ENCODE measurements around the gene WFDC11. TPM values are rescaled to one million over a fixed set of nuclear protein-coding genes. Genes with fewer than 3 reads are reported as not detected.

WFDC11 gene
- total and polyA plus RNA-seq, 8 donors, result not detected

DNA sequence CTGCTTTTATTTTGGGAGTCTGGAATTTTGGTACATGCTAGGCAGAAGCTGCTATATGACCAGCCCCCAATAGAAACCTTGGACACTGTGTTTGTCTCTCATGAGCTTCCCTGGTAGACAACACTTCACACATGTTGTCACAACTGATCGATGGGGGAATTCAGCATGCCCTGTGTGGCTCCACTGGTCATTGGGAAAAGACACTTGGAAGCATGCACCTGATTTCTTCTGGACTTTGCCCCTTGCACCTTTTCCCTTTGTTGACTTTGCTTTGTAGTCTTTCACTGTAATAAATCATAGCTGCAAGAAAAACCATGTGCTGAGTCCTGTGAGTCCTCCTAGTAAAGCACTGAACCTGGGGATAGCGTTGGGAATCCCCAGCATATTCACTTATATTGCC is 48.4 kb downstream of the WFDC11 start:
- Histone ChIP-seq H3K4me1 (peaks cover 0 to 17% (median 0%) of the 10 kb centered on the region in 3 donors), H3K9me3 (no peaks in the 10 kb centered on the region), H3K27ac (no peak overlapping the region), H3K27me3 (no peaks in the 10 kb centered on the region), H3K4me3 (no peak overlapping the region), H3K36me3 (no peaks in the 10 kb centered on the region)
- TF ChIP-seq, protein P1, sequence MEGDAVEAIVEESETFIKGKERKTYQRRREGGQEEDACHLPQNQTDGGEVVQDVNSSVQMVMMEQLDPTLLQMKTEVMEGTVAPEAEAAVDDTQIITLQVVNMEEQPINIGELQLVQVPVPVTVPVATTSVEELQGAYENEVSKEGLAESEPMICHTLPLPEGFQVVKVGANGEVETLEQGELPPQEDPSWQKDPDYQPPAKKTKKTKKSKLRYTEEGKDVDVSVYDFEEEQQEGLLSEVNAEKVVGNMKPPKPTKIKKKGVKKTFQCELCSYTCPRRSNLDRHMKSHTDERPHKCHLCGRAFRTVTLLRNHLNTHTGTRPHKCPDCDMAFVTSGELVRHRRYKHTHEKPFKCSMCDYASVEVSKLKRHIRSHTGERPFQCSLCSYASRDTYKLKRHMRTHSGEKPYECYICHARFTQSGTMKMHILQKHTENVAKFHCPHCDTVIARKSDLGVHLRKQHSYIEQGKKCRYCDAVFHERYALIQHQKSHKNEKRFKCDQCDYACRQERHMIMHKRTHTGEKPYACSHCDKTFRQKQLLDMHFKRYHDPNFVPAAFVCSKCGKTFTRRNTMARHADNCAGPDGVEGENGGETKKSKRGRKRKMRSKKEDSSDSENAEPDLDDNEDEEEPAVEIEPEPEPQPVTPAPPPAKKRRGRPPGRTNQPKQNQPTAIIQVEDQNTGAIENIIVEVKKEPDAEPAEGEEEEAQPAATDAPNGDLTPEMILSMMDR (IDR thresholded peaks at IDR 0.05), result no peak
- DNase-seq, result peak in 2 of 6 donors; percentile 8 to 19
- intact Hi-C loops (cut with DNase I), result no loop called here
- peak; percentile 53 to 89 (median 84) for ATAC-seq
- no peak for FAIRE-seq
- WGBS, 2 donors, result 9 to 12% methylated on average over 2 of the region's 2 CpGs

DNA sequence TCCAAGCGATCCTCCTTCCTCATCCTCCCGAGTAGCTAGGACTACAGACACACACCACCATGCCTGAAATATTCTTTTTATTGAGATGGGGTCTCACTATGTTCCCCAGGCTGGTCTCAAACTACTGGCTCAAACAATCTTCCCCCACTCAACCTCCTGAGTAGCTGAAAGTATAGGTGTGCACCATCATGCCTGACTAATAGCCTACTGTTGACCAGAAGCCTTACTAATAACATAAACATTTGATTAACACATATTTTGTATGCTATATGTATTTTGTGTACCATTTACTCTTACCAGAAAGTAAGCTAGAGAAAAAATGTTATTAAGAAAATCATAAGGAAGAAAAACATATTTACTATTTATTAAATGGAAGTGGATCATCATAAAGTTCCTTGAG is 52.4 kb downstream of the WFDC11 start:
- 88 to 95% methylated on average over 2 of the region's 2 CpGs for WGBS, 2 donors
- H3K9me3 ChIP-seq, result no peaks in the 10 kb centered on the region
- DNase-seq (no peak), FAIRE-seq (no peak), ATAC-seq (no peak)
- H3K4me3 ChIP-seq, result no peak overlapping the region
- no peak overlapping the region for H3K27ac ChIP-seq
- no peaks in the 10 kb centered on the region for H3K27me3 ChIP-seq
- H3K36me3 ChIP-seq, result no peaks in the 10 kb centered on the region
- peaks cover 0 to 16% (median 0%) of the 10 kb centered on the region in 3 donors for H3K4me1 ChIP-seq
- intact Hi-C loops (cut with DNase I), result no loop called here
- TF ChIP-seq, protein P1 (IDR thresholded peaks at IDR 0.05), result no peak

DNA sequence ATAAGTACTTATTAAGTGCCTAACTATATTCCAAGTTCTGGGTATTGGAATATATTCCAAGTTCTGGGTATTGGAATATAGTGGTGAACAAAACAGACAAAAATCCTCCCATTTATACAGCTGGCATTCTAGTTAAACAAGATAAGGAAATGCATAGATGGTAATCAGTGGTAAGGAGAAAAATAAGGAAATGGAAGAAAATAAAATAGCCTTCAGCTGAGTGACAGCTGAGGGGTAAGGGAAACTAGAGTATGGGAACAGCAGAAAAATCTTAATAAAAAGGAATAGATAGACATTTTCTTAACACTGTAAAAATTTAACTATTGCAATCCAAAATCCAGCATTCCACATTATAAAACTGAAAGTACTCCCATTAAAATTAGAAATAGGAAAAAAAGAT is 57.7 kb downstream of the WFDC11 start:
- intact Hi-C loops (cut with DNase I), result no loop called here
- DNase-seq (no peak), ATAC-seq (no peak), FAIRE-seq (no peak)
- Histone ChIP-seq H3K27me3 (no peaks in the 10 kb centered on the region), H3K36me3 (no peaks in the 10 kb centered on the region), H3K4me1 (no peaks in the 10 kb centered on the region), H3K4me3 (no peak overlapping the region), H3K27ac (no peak overlapping the region), H3K9me3 (no peaks in the 10 kb centered on the region)
- TF ChIP-seq, protein P1 (IDR thresholded peaks at IDR 0.05), result no peak

DNA sequence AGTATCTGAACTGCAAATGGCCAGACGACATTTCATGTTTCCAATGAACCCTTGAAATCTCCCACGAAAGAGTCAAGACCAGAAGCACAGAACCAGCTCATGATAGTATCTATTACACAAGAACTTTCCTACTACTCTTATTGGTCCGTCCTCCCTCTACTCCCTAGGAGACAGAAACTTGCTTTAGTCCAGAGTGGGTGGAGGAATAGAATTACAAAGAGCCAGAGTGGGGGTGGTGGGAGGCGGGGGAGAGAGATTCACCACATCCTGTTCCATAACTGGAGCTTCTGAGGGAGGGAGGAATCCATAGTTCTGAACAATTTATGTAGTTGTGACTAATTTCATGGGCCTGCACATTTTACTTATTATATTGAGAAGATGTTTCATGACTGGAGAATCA is 59.0 kb downstream of the WFDC11 start:
- TF ChIP-seq, protein P1 (IDR thresholded peaks at IDR 0.05), result no peak
- 61 to 68% methylated on average over 4 of the region's 4 CpGs for WGBS, 2 donors
- Histone ChIP-seq H3K27ac (no peak overlapping the region), H3K27me3 (no peaks in the 10 kb centered on the region), H3K9me3 (no peaks in the 10 kb centered on the region), H3K4me3 (no peak overlapping the region), H3K4me1 (no peaks in the 10 kb centered on the region), H3K36me3 (no peaks in the 10 kb centered on the region)
- intact Hi-C loops (cut with DNase I), result no loop called here
- no peak for DNase-seq
- peak in 1 of 4 donors; percentile 35 for ATAC-seq
- no peak for FAIRE-seq

DNA sequence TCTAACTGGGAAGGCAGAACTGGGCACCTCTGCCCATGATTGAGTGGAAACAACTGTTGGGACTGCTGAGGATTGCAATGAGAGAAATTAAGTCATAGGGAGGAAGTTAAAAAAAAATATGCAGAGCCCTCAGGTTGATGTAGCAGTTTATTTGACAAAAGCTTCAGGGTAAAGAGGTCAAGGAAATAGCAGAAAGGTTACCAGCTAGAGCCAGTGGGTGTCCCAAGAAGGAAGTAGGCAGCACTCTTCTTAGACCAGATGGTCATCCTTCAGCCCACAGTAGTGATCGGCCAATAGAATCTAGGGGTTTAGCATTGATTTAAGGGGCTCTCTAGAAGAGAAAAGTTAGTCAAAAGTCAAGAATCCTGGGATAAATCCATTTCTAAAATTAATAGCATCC is 62.2 kb downstream of the WFDC11 start:
- H3K36me3 ChIP-seq, result no peaks in the 10 kb centered on the region

More for the DNA sequence above, 62.2 kb downstream of the WFDC11 start:
- Histone ChIP-seq H3K4me1 (no peaks in the 10 kb centered on the region), H3K9me3 (no peaks in the 10 kb centered on the region), H3K27me3 (no peaks in the 10 kb centered on the region), H3K4me3 (no peak overlapping the region), H3K27ac (no peak overlapping the region)
- DNase-seq, result no peak
- TF ChIP-seq, protein P1 (IDR thresholded peaks at IDR 0.05), result no peak
- intact Hi-C loops (cut with DNase I), result no loop called here
- no peak for ATAC-seq
- 68 to 95% methylated on average over 1 of the region's 1 CpG for WGBS, 2 donors
- FAIRE-seq, result no peak

Small RNAs within 50 kb of the gene (microRNA-seq; reads per million reads assigned to microRNA genes)
- gene MIR3617, result 0 reads per million in 2 donors

Other genes starting within 250 kb of the WFDC11 start
- gene WFDC2, start 200.5 kb downstream of the WFDC11 start, total RNA-seq, result 10 to 100 TPM in 3 of 6 donors, 1 to 10 TPM in 3; 5.0 to 49.5 (median 11.0) TPM
- 10 to 100 TPM; 16.7 to 21.4 TPM for gene WFDC2, start 200.5 kb downstream of the WFDC11 start, polyA plus RNA-seq
- not detected for gene SPINT3, start 154.6 kb downstream of the WFDC11 start, total RNA-seq
- gene SPINT3, start 154.6 kb downstream of the WFDC11 start, polyA plus RNA-seq, result not detected
- gene WFDC6, start 130.8 kb downstream of the WFDC11 start, total RNA-seq, result not detected
- not detected for gene WFDC6, start 130.8 kb downstream of the WFDC11 start, polyA plus RNA-seq
- gene EPPIN, start 122.8 kb downstream of the WFDC11 start, total RNA-seq, result not detected
- gene EPPIN, start 122.8 kb downstream of the WFDC11 start, polyA plus RNA-seq, result not detected
- gene WFDC8, start 91.0 kb downstream of the WFDC11 start, total RNA-seq, result not detected
- gene WFDC8, start 91.0 kb downstream of the WFDC11 start, polyA plus RNA-seq, result not detected
- not detected for gene WFDC10A, start 40.5 kb downstream of the WFDC11 start, total RNA-seq
- gene WFDC10A, start 40.5 kb downstream of the WFDC11 start, polyA plus RNA-seq, result not detected
- not detected for gene WFDC9, start 39.0 kb downstream of the WFDC11 start, total RNA-seq
- gene WFDC9, start 39.0 kb downstream of the WFDC11 start, polyA plus RNA-seq, result not detected
- gene WFDC13, start 31.8 kb upstream of the WFDC11 start, total RNA-seq, result not detected
- gene WFDC13, start 31.8 kb upstream of the WFDC11 start, polyA plus RNA-seq, result not detected
- not detected for gene WFDC10B, start 34.8 kb upstream of the WFDC11 start, total RNA-seq
- not detected for gene WFDC10B, start 34.8 kb upstream of the WFDC11 start, polyA plus RNA-seq
- gene SPINT4, start 52.1 kb upstream of the WFDC11 start, total RNA-seq, result not detected
- not detected for gene SPINT4, start 52.1 kb upstream of the WFDC11 start, polyA plus RNA-seq
- gene WFDC3, start 121.6 kb upstream of the WFDC11 start, total RNA-seq, result under 1 TPM in 4 of 6 donors, not detected in 2; 0.35 to 0.81 (median 0.48) TPM
- 1 to 10 TPM in 1 of 2 donors, under 1 TPM in 1; 0.95 to 1.8 TPM for gene WFDC3, start 121.6 kb upstream of the WFDC11 start, polyA plus RNA-seq
- gene DNTTIP1, start 121.7 kb upstream of the WFDC11 start, total RNA-seq, result 10 to 100 TPM in 3 of 6 donors, 1 to 10 TPM in 3; 7.4 to 15.3 (median 8.9) TPM
- 10 to 100 TPM; 15.5 to 22.0 TPM for gene DNTTIP1, start 121.7 kb upstream of the WFDC11 start, polyA plus RNA-seq
- 1 to 10 TPM in 2 of 6 donors, under 1 TPM in 2, not detected in 2; 0.38 to 1.9 (median 1.4) TPM for gene UBE2C, start 142.4 kb upstream of the WFDC11 start, total RNA-seq
- under 1 TPM; 0.31 to 0.61 TPM for gene UBE2C, start 142.4 kb upstream of the WFDC11 start, polyA plus RNA-seq
- not detected for gene TNNC2, start 157.1 kb upstream of the WFDC11 start, total RNA-seq
- 1 to 10 TPM; 1.2 to 4.0 TPM for gene TNNC2, start 157.1 kb upstream of the WFDC11 start, polyA plus RNA-seq
- gene SNX21, start 163.6 kb upstream of the WFDC11 start, total RNA-seq, result 1 to 10 TPM; 4.6 to 8.9 (median 5.9) TPM
- 10 to 100 TPM; 11.3 to 22.6 TPM for gene SNX21, start 163.6 kb upstream of the WFDC11 start, polyA plus RNA-seq
- 10 to 100 TPM in 2 of 6 donors, 1 to 10 TPM in 4; 7.0 to 14.0 (median 9.7) TPM for gene ACOT8, start 187.2 kb upstream of the WFDC11 start, total RNA-seq
- 10 to 100 TPM; 17.9 to 21.2 TPM for gene ACOT8, start 187.2 kb upstream of the WFDC11 start, polyA plus RNA-seq
- gene ZSWIM3, start 187.4 kb upstream of the WFDC11 start, total RNA-seq, result 1 to 10 TPM in 4 of 6 donors, under 1 TPM in 2; 0.46 to 2.2 (median 1.1) TPM
- 1 to 10 TPM; 1.4 to 1.9 TPM for gene ZSWIM3, start 187.4 kb upstream of the WFDC11 start, polyA plus RNA-seq
- gene ZSWIM1, start 211.0 kb upstream of the WFDC11 start, total RNA-seq, result 1 to 10 TPM; 2.9 to 6.0 (median 4.0) TPM
- 1 to 10 TPM; 2.4 to 3.1 TPM for gene ZSWIM1, start 211.0 kb upstream of the WFDC11 start, polyA plus RNA-seq
- gene SPATA25, start 217.4 kb upstream of the WFDC11 start, total RNA-seq, result 1 to 10 TPM in 1 of 6 donors, under 1 TPM in 5; 0.55 to 1.3 (median 0.84) TPM
- gene SPATA25, start 217.4 kb upstream of the WFDC11 start, polyA plus RNA-seq, result 1 to 10 TPM; 1.2 to 1.7 TPM
- 1 to 10 TPM; 1.6 to 3.8 (median 2.2) TPM for gene NEURL2, start 221.0 kb upstream of the WFDC11 start, total RNA-seq
- 1 to 10 TPM; 4.7 to 5.3 TPM for gene NEURL2, start 221.0 kb upstream of the WFDC11 start, polyA plus RNA-seq
- 10 to 100 TPM; 27.6 to 97.8 (median 41.5) TPM for gene CTSA, start 221.1 kb upstream of the WFDC11 start, total RNA-seq
- gene CTSA, start 221.1 kb upstream of the WFDC11 start, polyA plus RNA-seq, result 100 to 1,000 TPM in 1 of 2 donors, 10 to 100 TPM in 1; 89.3 to 103 TPM
- 100 to 1,000 TPM in 2 of 6 donors, 10 to 100 TPM in 4; 70.4 to 158 (median 95.1) TPM for gene PLTP, start 241.9 kb upstream of the WFDC11 start, total RNA-seq
- 10 to 100 TPM; 35.5 to 56.8 TPM for gene PLTP, start 241.9 kb upstream of the WFDC11 start, polyA plus RNA-seq

Data from pancreas (tissue), 10 donors.